GM12874 (cell line): ENCODE results near the gene KIF5A.

Source experiments
- TF ChIP-seq, protein P1 (sequence below): IDR thresholded peaks from 2 replicates; pipeline ENCODE4 v1.5.1; 2011; ENCODE audit warnings: low read depth, mild to moderate bottlenecking, control low read depth, low read length, moderate library complexity; ENCODE audit not compliant: insufficient read depth

Gene KIF5A

DNA sequence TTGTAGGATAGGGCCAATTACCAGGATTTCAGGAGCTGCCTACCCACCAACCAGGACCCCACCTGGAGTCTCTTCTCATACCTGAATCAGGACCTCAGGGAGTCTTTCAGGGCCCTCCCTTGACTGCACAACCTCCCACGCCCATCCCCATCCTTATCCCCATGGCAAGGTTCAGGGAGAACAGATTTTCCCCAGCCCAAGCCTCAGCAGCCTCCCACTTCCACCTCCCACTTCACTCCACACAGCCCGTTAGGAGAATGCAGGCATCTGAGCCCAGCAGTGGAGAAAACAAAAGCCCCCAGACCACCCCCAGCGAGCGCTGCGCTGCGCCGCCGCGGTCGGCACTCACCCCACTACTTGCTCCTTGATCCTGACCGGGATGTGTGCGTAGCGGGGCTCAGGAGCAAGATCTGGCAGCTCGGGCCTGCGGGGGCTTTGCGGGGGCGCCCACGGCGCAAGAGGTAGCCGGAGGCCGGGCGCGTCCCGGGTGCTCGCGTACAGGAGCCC, 81.8 kb downstream of the KIF5A start:
- TF ChIP-seq, protein P1, sequence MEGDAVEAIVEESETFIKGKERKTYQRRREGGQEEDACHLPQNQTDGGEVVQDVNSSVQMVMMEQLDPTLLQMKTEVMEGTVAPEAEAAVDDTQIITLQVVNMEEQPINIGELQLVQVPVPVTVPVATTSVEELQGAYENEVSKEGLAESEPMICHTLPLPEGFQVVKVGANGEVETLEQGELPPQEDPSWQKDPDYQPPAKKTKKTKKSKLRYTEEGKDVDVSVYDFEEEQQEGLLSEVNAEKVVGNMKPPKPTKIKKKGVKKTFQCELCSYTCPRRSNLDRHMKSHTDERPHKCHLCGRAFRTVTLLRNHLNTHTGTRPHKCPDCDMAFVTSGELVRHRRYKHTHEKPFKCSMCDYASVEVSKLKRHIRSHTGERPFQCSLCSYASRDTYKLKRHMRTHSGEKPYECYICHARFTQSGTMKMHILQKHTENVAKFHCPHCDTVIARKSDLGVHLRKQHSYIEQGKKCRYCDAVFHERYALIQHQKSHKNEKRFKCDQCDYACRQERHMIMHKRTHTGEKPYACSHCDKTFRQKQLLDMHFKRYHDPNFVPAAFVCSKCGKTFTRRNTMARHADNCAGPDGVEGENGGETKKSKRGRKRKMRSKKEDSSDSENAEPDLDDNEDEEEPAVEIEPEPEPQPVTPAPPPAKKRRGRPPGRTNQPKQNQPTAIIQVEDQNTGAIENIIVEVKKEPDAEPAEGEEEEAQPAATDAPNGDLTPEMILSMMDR, result no peak

DNA sequence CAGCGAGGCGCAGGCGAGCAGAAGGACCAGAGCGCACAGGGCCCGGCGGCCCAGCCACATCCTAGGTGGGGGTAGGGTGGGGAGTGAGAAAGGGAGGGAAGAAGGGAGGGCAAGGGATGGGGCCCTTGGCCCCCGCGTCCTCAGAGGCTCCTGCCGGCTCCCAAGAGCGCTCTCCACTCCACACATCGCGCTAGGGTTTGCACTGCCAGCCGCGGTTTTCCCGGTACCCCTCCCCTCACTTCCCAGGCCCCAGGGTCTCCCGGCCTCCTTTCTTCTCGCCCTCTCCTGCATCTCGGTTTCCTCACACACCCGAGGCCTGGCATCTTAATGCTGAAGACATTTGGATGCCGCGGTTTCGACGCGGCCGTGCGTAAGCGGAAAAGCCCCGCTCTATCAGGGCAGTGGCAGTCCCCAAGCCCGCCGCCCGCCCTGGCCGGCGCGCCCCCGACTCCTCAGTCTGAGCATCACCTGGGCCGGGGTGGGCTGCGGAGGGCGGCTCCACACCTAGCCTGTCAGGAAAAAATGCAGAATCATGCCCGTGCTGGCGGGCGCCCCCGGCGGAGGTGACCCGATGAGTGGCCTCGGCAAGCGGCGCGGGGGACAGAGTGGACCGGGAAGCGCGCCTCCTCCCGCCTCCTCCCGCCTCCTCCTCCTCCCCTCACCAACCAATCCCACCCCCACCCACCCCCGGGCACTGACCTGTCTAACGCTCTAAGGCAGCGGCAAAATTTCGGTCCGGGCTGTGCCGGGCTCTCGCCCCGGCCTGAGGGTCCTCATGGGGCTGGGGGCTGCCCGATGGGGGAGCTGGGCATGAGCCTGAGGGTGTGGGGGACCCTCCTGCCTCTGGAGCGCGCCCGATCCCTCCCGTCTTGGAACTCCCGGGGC, 82.5 kb downstream of the KIF5A start:
- TF ChIP-seq, protein P1, result peak; percentile 9; the same call in 1 of the 2 replicates

DNA sequence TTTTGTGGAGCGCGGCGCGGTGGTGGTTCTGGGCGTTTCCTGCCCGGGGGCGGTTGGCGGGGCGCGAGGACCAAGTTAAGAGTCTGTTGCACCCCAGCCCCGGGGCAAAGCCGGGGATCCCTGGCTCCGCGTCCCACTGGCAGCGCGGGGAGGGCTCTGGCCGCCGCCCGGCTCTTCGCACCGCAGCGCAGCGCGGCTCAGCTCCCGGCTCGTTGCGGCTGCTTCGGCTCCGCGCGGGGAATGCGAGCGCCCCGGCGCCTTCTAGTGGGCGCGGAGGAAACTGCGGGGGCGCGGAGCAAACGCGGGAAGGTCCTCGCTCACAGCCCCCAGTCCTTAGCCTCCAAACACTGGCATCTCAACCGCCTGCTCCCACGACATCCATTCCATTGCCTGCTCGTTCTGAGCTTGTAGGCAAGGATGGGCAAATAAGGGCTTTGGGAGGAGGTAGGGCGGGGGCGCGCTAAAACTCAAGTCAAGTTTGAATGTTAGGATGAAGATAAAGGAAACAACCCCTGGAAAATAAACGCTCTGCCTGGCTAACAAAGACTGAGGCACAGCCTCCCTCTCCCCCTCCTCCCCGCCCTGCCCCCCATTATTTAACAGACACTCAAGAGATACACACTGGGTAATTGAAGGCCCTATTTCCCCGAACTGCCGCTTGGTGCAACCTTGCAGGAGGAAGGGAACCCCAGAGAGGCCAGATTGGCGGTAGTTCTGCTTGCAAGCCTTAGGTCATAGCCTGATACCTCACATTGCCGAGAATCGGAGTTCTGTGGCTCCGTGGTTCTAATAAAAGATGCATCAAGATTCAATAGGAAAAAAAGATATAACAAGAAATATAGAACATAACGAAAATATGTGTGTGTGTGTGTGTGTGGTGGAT, 83.4 kb downstream of the KIF5A start, which contains the start of gene B4GALNT1:
Gene B4GALNT1 (minus strand): TSS at position 244 of the 883 bp plus-strand sequence. CDS start 1,069 bp downstream, outside the sequence.
- TF ChIP-seq, protein P1, result peak; percentile 98
